Lower leg skin (tissue), 4 donors: ENCODE measurements around the gene EFCC1. TPM values are rescaled to one million over a fixed set of nuclear protein-coding genes. Genes with fewer than 3 reads are reported as not detected.

Experiments
- DNase-seq, 2 donors: peaks; one replicate each; pipeline ENCODE4 v3.0.0-alpha.2; 2019; ENCODE audit warnings: low spot score in 2 of 2
- H3K4me3 ChIP-seq: fragments of 200-600 bp; sonication (generic); 2 replicates; pipeline ENCODE4 v1.5.1; 2017; ENCODE audit warnings: mild to moderate bottlenecking, low read depth; ENCODE audit not compliant: poor library complexity, severe bottlenecking
- POLR2A ChIP-seq, 2 donors: fragments of 450-650 bp; IDR thresholded peaks; one replicate each; pipeline ENCODE4 v1.6.1; 2016 to 2017; ENCODE audit warnings: antibody characterized with exemption in 2 of 2, mild to moderate bottlenecking in 1 of 2, moderate library complexity in 1 of 2
- WGBS, 2 donors: methylation state at CpG; one replicate each; pipeline ENCODE4 v1.1.5; 2018; 5-methylcytosine and 5-hydroxymethylcytosine counted together
- intact Hi-C: fragments of 100-400 bp; cut with DNase I; formaldehyde crosslinking; loops from one replicate; pipeline ENCODE4 v1.15.0; 2023; ENCODE audit warnings: low total_unique reads
- total RNA-seq, 4 donors: library from RNA; depleted of rRNA; stranded (reverse); fragments of >200 nt; gene quantifications; one replicate each; pipeline ENCODE4 v1.1.0, GENCODE V29; 2016
- TF ChIP-seq, protein P1 (sequence below), 3 donors: fragments of 450-650 bp; IDR thresholded peaks; one replicate each; pipeline ENCODE4 v1.5.1; 2016; ENCODE audit warnings: antibody characterized with exemption in 3 of 3, mild to moderate bottlenecking in 3 of 3, moderate library complexity in 2 of 3

EFCC1 gene
- total RNA-seq, 4 donors from 2014 or later = 0.80 to 3.0 (median 2.2) TPM

DNA sequence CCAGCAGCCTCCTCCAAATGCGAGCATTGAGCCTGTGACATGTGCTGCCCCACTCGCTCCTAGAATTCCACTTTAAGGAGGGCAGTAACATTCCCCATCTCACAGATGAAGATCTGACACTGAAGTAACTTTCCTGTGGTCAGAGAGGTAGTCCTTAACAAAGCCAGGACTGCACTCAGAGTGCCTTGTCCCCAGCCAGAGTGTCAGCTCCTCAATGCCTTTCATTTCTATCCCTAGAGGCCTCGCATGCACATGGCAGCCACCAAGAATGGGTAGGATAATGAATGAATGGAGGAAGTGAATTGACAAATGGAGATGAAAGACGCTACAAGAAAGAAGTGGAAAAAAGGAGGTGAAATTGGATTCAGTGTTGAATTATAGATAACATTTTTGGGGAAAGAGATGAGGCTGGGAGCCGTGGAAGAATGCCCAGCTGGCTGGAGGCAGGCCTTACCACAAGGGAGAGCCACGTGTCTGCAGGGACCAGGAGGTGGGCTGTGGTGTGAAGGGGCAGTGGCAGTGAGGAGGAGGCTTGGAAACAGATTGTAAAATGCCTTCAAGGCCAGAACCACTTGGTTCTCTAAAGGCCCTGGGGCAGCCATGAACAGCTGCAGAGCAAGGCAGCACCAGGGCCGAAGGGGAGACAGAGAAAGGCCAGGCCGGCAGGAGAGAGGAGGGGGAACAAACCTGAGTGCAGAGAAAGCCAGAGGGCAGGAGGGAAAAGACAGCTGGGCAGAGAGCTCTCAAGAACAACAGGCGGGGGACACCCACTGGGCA lies 17.6 kb upstream of the EFCC1 start:
- intact Hi-C loops = no loop called here
- peak in 1 of 2 donors; percentile 66 for DNase-seq
- 89 to 90% methylated on average over 9 of the region's 9 CpGs for WGBS, 2 donors
- H3K4me3 ChIP-seq = no peak overlapping the region
- TF ChIP-seq, protein P1, sequence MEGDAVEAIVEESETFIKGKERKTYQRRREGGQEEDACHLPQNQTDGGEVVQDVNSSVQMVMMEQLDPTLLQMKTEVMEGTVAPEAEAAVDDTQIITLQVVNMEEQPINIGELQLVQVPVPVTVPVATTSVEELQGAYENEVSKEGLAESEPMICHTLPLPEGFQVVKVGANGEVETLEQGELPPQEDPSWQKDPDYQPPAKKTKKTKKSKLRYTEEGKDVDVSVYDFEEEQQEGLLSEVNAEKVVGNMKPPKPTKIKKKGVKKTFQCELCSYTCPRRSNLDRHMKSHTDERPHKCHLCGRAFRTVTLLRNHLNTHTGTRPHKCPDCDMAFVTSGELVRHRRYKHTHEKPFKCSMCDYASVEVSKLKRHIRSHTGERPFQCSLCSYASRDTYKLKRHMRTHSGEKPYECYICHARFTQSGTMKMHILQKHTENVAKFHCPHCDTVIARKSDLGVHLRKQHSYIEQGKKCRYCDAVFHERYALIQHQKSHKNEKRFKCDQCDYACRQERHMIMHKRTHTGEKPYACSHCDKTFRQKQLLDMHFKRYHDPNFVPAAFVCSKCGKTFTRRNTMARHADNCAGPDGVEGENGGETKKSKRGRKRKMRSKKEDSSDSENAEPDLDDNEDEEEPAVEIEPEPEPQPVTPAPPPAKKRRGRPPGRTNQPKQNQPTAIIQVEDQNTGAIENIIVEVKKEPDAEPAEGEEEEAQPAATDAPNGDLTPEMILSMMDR (IDR thresholded peaks at IDR 0.05) = no peak
- TF ChIP-seq POLR2A (IDR thresholded peaks at IDR 0.05) = no peak

DNA sequence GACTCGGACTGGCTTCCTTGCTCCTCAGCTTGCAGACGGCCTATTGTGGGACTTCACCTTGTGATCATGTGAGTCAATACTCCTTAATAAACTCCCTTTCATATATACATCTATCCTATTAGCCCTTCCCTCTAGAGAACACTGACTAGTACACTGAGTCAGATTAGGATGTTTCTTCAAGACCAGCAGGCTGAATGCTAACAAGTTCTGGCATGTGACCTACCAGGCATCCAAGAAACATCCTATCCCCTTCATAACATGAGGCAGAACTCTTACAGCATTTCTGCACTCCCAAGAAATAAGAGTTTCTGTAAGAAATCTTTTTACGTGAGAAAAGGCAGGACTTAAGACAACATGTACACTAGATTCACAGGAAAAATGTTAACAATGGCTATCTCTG lies 16.5 kb upstream of the EFCC1 start:
- TF ChIP-seq POLR2A (IDR thresholded peaks at IDR 0.05) = no peak
- TF ChIP-seq, protein P1 (IDR thresholded peaks at IDR 0.05) = no peak
- WGBS, 2 donors = 73 to 76% methylated on average over 3 of the region's 3 CpGs
- intact Hi-C loops = no loop called here
- DNase-seq = no peak
- H3K4me3 ChIP-seq = no peak overlapping the region

DNA sequence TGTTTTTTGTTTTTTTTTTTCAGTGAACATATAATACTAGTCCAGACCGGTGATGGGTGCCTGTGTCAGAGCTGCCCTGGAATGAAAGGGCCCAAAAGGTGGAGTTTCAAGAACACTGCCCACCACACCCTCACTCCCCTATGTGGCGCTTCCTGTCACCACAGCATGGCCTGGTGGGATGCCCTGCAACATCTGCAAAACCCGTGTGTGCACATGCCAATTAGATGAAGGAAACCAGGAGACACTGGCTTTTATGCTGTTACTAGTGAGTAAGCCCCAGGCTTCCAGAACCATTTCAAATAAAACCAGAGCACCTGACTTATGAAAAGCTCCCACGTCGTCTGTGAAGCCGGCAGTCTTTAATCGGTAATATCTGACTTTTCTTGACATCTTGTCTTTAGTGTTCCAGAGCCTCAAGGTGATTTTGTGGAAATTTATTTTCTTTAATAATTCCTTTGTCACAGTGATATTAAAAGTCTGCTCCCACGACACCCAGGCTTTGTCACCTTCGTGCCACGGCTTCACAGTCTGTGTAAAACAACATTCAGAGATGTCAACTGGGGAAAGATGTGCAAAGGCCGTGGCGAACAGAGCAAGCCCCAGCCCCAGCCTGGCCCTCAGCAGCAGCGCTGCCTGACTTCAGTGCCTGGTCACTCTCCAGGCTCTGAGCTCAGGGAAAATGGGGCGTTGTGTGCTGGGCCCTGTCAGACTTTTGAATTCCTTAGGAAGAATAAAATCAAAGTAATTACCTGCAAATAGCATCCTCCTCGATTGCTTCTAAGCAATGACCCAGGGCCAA lies 13.6 kb upstream of the EFCC1 start:
- TF ChIP-seq, protein P1 (IDR thresholded peaks at IDR 0.05) = no peak
- TF ChIP-seq POLR2A (IDR thresholded peaks at IDR 0.05) = no peak
- 86 to 88% methylated on average over 15 of the region's 15 CpGs for WGBS, 2 donors
- intact Hi-C loops = no loop called here

DNA sequence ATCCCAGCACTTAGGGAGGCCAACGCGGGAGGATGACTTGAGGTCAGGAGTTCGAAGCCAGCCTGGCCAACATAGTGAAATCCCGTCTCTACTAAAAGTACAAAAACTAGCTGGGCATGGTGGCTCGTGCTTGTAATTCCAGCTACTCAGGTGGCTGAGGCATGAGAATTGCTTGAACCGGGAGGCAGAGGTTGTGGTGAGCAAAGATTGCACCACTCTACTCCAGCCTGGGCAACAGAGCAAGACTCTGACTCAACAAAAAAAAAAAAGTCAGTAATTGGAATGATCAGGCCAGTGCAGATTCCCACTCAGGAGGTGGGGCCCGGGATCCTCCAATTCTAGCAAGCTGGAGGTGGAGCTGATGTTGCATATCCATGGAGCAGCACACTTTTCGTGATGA lies 12.8 kb upstream of the EFCC1 start:
- TF ChIP-seq, protein P1 (IDR thresholded peaks at IDR 0.05) = no peak
- no peak for TF ChIP-seq POLR2A (IDR thresholded peaks at IDR 0.05)
- peak in 1 of 2 donors; percentile 68 for DNase-seq
- 85 to 91% methylated on average over 8 of the region's 8 CpGs for WGBS, 2 donors
- H3K4me3 ChIP-seq = no peak overlapping the region
- intact Hi-C loops = no loop called here

More for the DNA sequence above, 13.6 kb upstream of the EFCC1 start:
- H3K4me3 ChIP-seq = no peak overlapping the region
- DNase-seq = peak in 1 of 2 donors; percentile 65

DNA sequence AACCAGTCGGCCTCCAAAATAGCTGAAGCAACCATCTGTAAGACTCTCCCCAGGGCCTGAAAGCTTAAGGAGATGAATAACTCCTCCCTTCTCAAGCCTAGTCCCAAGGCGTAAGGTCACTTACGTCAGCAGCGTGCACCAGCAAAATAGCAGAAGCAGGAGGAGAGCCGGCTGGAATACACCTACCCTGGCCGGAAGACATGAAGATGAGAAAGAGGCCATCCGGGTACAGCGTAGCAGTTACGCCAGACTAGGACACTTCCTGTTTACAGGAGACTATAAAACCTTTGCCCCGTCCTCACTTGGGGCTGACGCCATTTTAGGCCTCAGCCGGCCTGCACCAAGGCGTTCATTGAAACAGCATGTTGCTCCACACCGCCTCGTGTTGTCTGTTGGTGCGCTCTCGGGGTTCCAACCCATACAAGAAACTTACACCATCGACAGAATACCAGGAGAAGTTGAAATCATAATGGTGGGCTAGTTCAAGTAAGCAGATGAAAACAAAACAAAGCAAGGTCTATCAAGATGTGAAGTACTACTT lies 9.7 kb upstream of the EFCC1 start:
- TF ChIP-seq, protein P1 (IDR thresholded peaks at IDR 0.05) = no peak
- no peak for TF ChIP-seq POLR2A (IDR thresholded peaks at IDR 0.05)
- 94 to 96% methylated on average over 18 of the region's 18 CpGs for WGBS, 2 donors
- no peak overlapping the region for H3K4me3 ChIP-seq
- DNase-seq = no peak
- intact Hi-C loops = no loop called here
